CD14-positive monocyte (primary cell): ENCODE measurements around the gene MRPL43. TPM values are rescaled to one million over a fixed set of nuclear protein-coding genes. Genes with fewer than 3 reads are reported as not detected.
A peak's percentile ranks its signal among the peaks of the same experiment; 100 is the strongest.

Experiments used
- DNase-seq, 3 donors: peaks; one replicate each; pipeline ENCODE4 v3.0.0-alpha.2; 2011 to 2022
- H2AFZ ChIP-seq: 2 replicates; pipeline ENCODE4 v1.6.0; 2012; ENCODE audit warnings: mild to moderate bottlenecking, low read depth, low read length, inconsistent platforms; ENCODE audit not compliant: insufficient read depth, poor library complexity, severe bottlenecking
- H3K27ac ChIP-seq, 2 donors: 1 replicate in 1 of 2; 2 replicates in 1 of 2; pipeline ENCODE4 v1.5.1; 2012 to 2013; ENCODE audit warnings: low read length in 2 of 2, control low read depth in 1 of 2, inconsistent platforms in 1 of 2, low read depth in 1 of 2, mild to moderate bottlenecking in 1 of 2
- H3K27me3 ChIP-seq, 2 donors: one replicate each; pipeline versions ENCODE4 v1.6.0 to v1.6.1; 2011 to 2013; ENCODE audit warnings: low read length in 2 of 2; ENCODE audit not compliant: control insufficient read depth in 2 of 2, insufficient read depth in 2 of 2
- H3K36me3 ChIP-seq, 2 donors: replicated peaks in 1 of 2; 1 replicate in 1 of 2; 2 replicates in 1 of 2; pipeline versions ENCODE4 v1.5.1 to v1.6.1; 2012 to 2013; ENCODE audit warnings: low read length in 2 of 2, control low read depth in 1 of 2, inconsistent platforms in 1 of 2, mild to moderate bottlenecking in 1 of 2; ENCODE audit not compliant: insufficient read depth in 2 of 2, control insufficient read depth in 1 of 2
- H3K4me1 ChIP-seq, 2 donors: 1 replicate in 1 of 2; 2 replicates in 1 of 2; pipeline versions ENCODE4 v1.5.1 to v1.6.1; 2012 to 2013; ENCODE audit warnings: low read length in 2 of 2, control low read depth in 1 of 2, inconsistent platforms in 1 of 2, mild to moderate bottlenecking in 1 of 2, moderate library complexity in 1 of 2; ENCODE audit not compliant: insufficient read depth in 2 of 2, control insufficient read depth in 1 of 2
- H3K4me2 ChIP-seq: replicated peaks from 2 replicates; pipeline ENCODE3; 2012; ENCODE audit warnings: low read length, moderate library complexity, mild to moderate bottlenecking; ENCODE audit not compliant: poor library complexity, severe bottlenecking; ENCODE audit errors: extremely low read depth
- H3K4me3 ChIP-seq, 3 experiments: fragments of 200-600 bp in 1 of 3; sonication (generic) in 1 of 3; replicated peaks in 1 of 3; 1 replicate in 2 of 3; 2 replicates in 1 of 3; pipeline ENCODE4 v1.5.1; 2011 to 2013; ENCODE audit warnings: low read length in 3 of 3, mild to moderate bottlenecking in 3 of 3, control low read depth in 2 of 3, low read depth in 2 of 3, inconsistent platforms in 1 of 3, moderate library complexity in 1 of 3
- H3K79me2 ChIP-seq: 2 replicates; pipeline ENCODE4 v1.6.0; 2012; ENCODE audit warnings: mild to moderate bottlenecking, control low read depth, inconsistent platforms, low read length, moderate library complexity; ENCODE audit not compliant: insufficient read depth
- H3K9ac ChIP-seq: 2 replicates; pipeline ENCODE4 v1.6.0; 2017; ENCODE audit warnings: low read length, mild to moderate bottlenecking; ENCODE audit not compliant: insufficient read depth, poor library complexity, severe bottlenecking
- H3K9me3 ChIP-seq, 2 donors: replicated peaks in 1 of 2; 1 replicate in 1 of 2; 2 replicates in 1 of 2; pipeline versions ENCODE4 v1.5.1 to v1.6.1; 2012 to 2013; ENCODE audit warnings: low read length in 2 of 2, control low read depth in 1 of 2; ENCODE audit not compliant: control insufficient read depth in 1 of 2, insufficient read depth in 1 of 2
- H4K20me1 ChIP-seq: 2 replicates; pipeline ENCODE4 v1.6.0; 2012; ENCODE audit warnings: mild to moderate bottlenecking, low read length, control low read depth, moderate library complexity; ENCODE audit not compliant: insufficient read depth
- H3K27ac Mint-ChIP-seq, 7 donors: one replicate each; pipeline ENCODE4 v1.8.0; 2020; ENCODE audit warnings: mild to moderate bottlenecking in 7 of 7, mixed read lengths in 7 of 7, moderate library complexity in 6 of 7, inconsistent platforms in 2 of 7
- H3K27me3 Mint-ChIP-seq, 3 donors: one replicate each; pipeline ENCODE4 v1.8.0; 2021 to 2022; ENCODE audit warnings: low read depth in 3 of 3, mild to moderate bottlenecking in 3 of 3, mixed read lengths in 3 of 3, moderate library complexity in 3 of 3, inconsistent platforms in 1 of 3
- H3K36me3 Mint-ChIP-seq, 2 donors: one replicate each; pipeline ENCODE4 v1.8.0; 2020; ENCODE audit warnings: mixed read lengths in 2 of 2, inconsistent platforms in 1 of 2, mild to moderate bottlenecking in 1 of 2
- H3K4me1 Mint-ChIP-seq: one replicate; pipeline ENCODE4 v1.8.0; 2020; ENCODE audit warnings: mild to moderate bottlenecking, mixed read lengths
- H3K4me3 Mint-ChIP-seq, 2 donors: one replicate each; pipeline ENCODE4 v1.8.0; 2020; ENCODE audit warnings: mild to moderate bottlenecking in 2 of 2, mixed read lengths in 2 of 2, moderate library complexity in 1 of 2
- H3K9me3 Mint-ChIP-seq, 7 donors: one replicate each; pipeline ENCODE4 v1.8.0; 2020 to 2022; ENCODE audit warnings: mixed read lengths in 7 of 7, mild to moderate bottlenecking in 6 of 7, moderate library complexity in 6 of 7, inconsistent platforms in 2 of 7
- CTCF ChIP-seq: fragments of 200-600 bp; IDR thresholded peaks from one replicate; pipeline ENCODE4 v1.8.0; 2022; ENCODE audit warnings: antibody characterized with exemption, mild to moderate bottlenecking
- WGBS: methylation state at CpG from one replicate; pipeline ENCODE4 v1.1.5; 2013; ENCODE audit warnings: missing lambda C conversion rate; ENCODE audit not compliant: insufficient coverage; 5-methylcytosine and 5-hydroxymethylcytosine counted together
- intact Hi-C, 2 donors: fragments of 100-400 bp; cut with micrococcal nuclease; formaldehyde crosslinking; loops; one replicate each; pipeline versions ENCODE4 v1.15.0 to v1.15.1; 2023
- polyA plus RNA-seq, 3 donors: library from polyadenylated mRNA; depleted of rRNA in 1 of 3; unstranded in 2 of 3; stranded (reverse) in 1 of 3; fragments of 300-500 nt in 2 of 3; fragments of >200 nt in 1 of 3; fragmentation: Illumina TruSeq in 2 of 3; gene quantifications; 1 replicate in 2 of 3; 2 replicates in 1 of 3; pipeline ENCODE4 v1.2.3, GENCODE V29; 2012 to 2021

Gene MRPL43
- polyA plus RNA-seq, 3 donors = 69.5 to 123 (median 98.0) TPM

- Mint-ChIP-seq H3K4me1 (peaks cover 33% of the 10 kb centered on the region), H3K36me3 (no peaks in the 10 kb centered on the region), H3K9me3 (peaks cover 0 to 3% (median 0%) of the 10 kb centered on the region in 7 donors), H3K27me3 (peaks cover 18 to 28% (median 24%) of the 10 kb centered on the region in 3 donors), H3K27ac (peak overlapping the region in 6 of 7 donors; percentile 44 to 86 (median 77)), H3K4me3 (peak overlapping the region; percentile 65 to 80)
- Histone ChIP-seq H3K36me3 (no peaks in the 10 kb centered on the region), H3K27me3 (peaks cover 0 to 5% of the 10 kb centered on the region in 2 donors), H2AFZ (peak overlapping the region; percentile 56), H3K9ac (peak overlapping the region; percentile 35), H4K20me1 (no peaks in the 10 kb centered on the region), H3K9me3 (no peaks in the 10 kb centered on the region), H3K4me2 (peak overlapping the region; percentile 68), H3K27ac (peak overlapping the region; percentile 0 to 38), H3K79me2 (no peaks in the 10 kb centered on the region), H3K4me1 (peaks cover 18 to 26% of the 10 kb centered on the region in 2 donors), H3K4me3 (peak overlapping the region in 1 of 3 experiments; percentile 49)
- WGBS = 20% methylated on average over 37 of the region's 45 CpGs
- TF ChIP-seq CTCF = peak; percentile 94
- intact Hi-C loops = no loop called here
- peak; percentile 68 to 78 (median 74) for DNase-seq
These were observed 31.5 kb upstream of the MRPL43 start for GRCh38 chr10:101018600-101019439.

- peak overlapping the region in 1 of 2 donors; percentile 38 for H3K27ac ChIP-seq
- no peaks in the 10 kb centered on the region for H3K9me3 ChIP-seq
- peak; percentile 58 to 93 (median 65) for DNase-seq
- H3K27me3 Mint-ChIP-seq = peaks cover 21 to 30% (median 24%) of the 10 kb centered on the region in 3 donors
- peak overlapping the region; percentile 68 for H3K4me2 ChIP-seq
- WGBS = 16% methylated on average over 11 of the region's 20 CpGs
- no peaks in the 10 kb centered on the region for H3K36me3 Mint-ChIP-seq
- H3K4me3 Mint-ChIP-seq = peak overlapping the region; percentile 65 to 80
- peak overlapping the region; percentile 56 for H2AFZ ChIP-seq
- peak overlapping the region in 1 of 3 experiments; percentile 49 for H3K4me3 ChIP-seq
- TF ChIP-seq CTCF = no peak
- H3K9me3 Mint-ChIP-seq = peaks cover 0 to 3% (median 2%) of the 10 kb centered on the region in 7 donors
- H3K4me1 ChIP-seq = peaks cover 20 to 28% of the 10 kb centered on the region in 2 donors
- H3K4me1 Mint-ChIP-seq = peaks cover 37% of the 10 kb centered on the region
- H4K20me1 ChIP-seq = no peaks in the 10 kb centered on the region
- H3K36me3 ChIP-seq = no peaks in the 10 kb centered on the region
- H3K27me3 ChIP-seq = peaks cover 0 to 5% of the 10 kb centered on the region in 2 donors
- peak overlapping the region; percentile 35 for H3K9ac ChIP-seq
- no peaks in the 10 kb centered on the region for H3K79me2 ChIP-seq
- intact Hi-C loops = no loop called here
- peak overlapping the region in 5 of 7 donors; percentile 65 to 86 (median 79) for H3K27ac Mint-ChIP-seq
These were observed 30.9 kb upstream of the MRPL43 start for GRCh38 chr10:101018118-101018599.
